Uterus (tissue), 2 donors: Measurements from ENCODE around the gene DPF3.

Experiments
- CTCF ChIP-seq, 4 experiments: fragments of 200-600 bp in 2 of 4; fragments of 450-650 bp in 2 of 4; sonication (generic) in 2 of 4; IDR thresholded peaks; one replicate each; pipeline ENCODE4 v1.5.1; 2016 to 2019; ENCODE audit warnings: antibody characterized with exemption in 4 of 4, mild to moderate bottlenecking in 2 of 4, moderate library complexity in 1 of 4
- POLR2A ChIP-seq, 2 donors: fragments of 450-650 bp; IDR thresholded peaks; one replicate each; pipeline ENCODE4 v1.6.1; 2016; ENCODE audit warnings: antibody characterized with exemption in 2 of 2, mild to moderate bottlenecking in 1 of 2, moderate library complexity in 1 of 2

- TF ChIP-seq CTCF (IDR thresholded peaks at IDR 0.05), result no peak
- no peak for TF ChIP-seq POLR2A (IDR thresholded peaks at IDR 0.05)
Measured at GRCh38 chr14:72839753-72840607, 53.9 kb downstream of the DPF3 start.
